Liver (tissue), 9 donors: ENCODE measurements around the gene SPTBN2. TPM values are rescaled to one million over a fixed set of nuclear protein-coding genes. Genes with fewer than 3 reads are reported as not detected.

Source experiments
- DNase-seq: peaks from one replicate; pipeline ENCODE4 v3.0.0-alpha.2; 2017; ENCODE audit warnings: low spot score
- H3K27ac ChIP-seq, 2 donors: one replicate each; pipeline ENCODE4 v1.7.0; 2013; ENCODE audit warnings: inconsistent platforms in 2 of 2, low read length in 2 of 2, control low read depth in 1 of 2, low read depth in 1 of 2, mild to moderate bottlenecking in 1 of 2
- H3K27me3 ChIP-seq, 4 donors: one replicate each; pipeline versions ENCODE4 v1.6.1 to v1.7.0; 2013; ENCODE audit warnings: low read length in 3 of 4, inconsistent platforms in 1 of 4, mild to moderate bottlenecking in 1 of 4, moderate library complexity in 1 of 4; ENCODE audit not compliant: control insufficient read depth in 4 of 4, insufficient read depth in 4 of 4
- H3K36me3 ChIP-seq, 4 donors: one replicate each; pipeline versions ENCODE4 v1.6.1 to v1.7.0; 2013; ENCODE audit warnings: low read length in 3 of 4, mild to moderate bottlenecking in 3 of 4, low read depth in 1 of 4, moderate library complexity in 1 of 4; ENCODE audit not compliant: control insufficient read depth in 4 of 4, insufficient read depth in 3 of 4
- H3K4me1 ChIP-seq, 4 donors: one replicate each; pipeline versions ENCODE4 v1.6.1 to v1.7.0; 2013; ENCODE audit warnings: low read length in 3 of 4, mild to moderate bottlenecking in 3 of 4, moderate library complexity in 1 of 4; ENCODE audit not compliant: control insufficient read depth in 4 of 4, insufficient read depth in 4 of 4
- H3K4me3 ChIP-seq, 3 donors: one replicate each; pipeline versions ENCODE4 v1.6.1 to v1.7.0; 2013; ENCODE audit warnings: low read length in 3 of 3, control low read depth in 1 of 3, low read depth in 1 of 3, mild to moderate bottlenecking in 1 of 3
- H3K9ac ChIP-seq, 2 donors: one replicate each; pipeline ENCODE4 v1.7.0; 2013; ENCODE audit warnings: low read length in 2 of 2, mild to moderate bottlenecking in 2 of 2, moderate library complexity in 2 of 2, control low read depth in 1 of 2, low read depth in 1 of 2
- H3K9me3 ChIP-seq, 4 donors: one replicate each; pipeline versions ENCODE4 v1.6.1 to v1.7.0; 2013; ENCODE audit warnings: low read length in 3 of 4; ENCODE audit not compliant: control insufficient read depth in 4 of 4
- EGR1 ChIP-seq, 2 donors: IDR thresholded peaks; 2 replicates each; pipeline ENCODE4 v1.6.1; 2016 to 2018; ENCODE audit warnings: antibody characterized with exemption in 2 of 2, low read depth in 2 of 2
- FOXA2 ChIP-seq: IDR thresholded peaks from 2 replicates; pipeline ENCODE4 v1.6.1; 2016; ENCODE audit warnings: antibody characterized with exemption
- HNF4A ChIP-seq, 2 donors: conservative IDR thresholded peaks; 2 replicates each; pipeline ENCODE4 v1.6.1; 2016; ENCODE audit warnings: antibody characterized with exemption in 2 of 2, mild to moderate bottlenecking in 2 of 2
- HNF4G ChIP-seq: IDR thresholded peaks from 2 replicates; pipeline ENCODE4 v1.6.1; 2016; ENCODE audit warnings: antibody characterized with exemption
- SP1 ChIP-seq: IDR thresholded peaks from 2 replicates; pipeline ENCODE4 v1.6.1; 2018; ENCODE audit warnings: antibody characterized with exemption, mild to moderate bottlenecking
- TAF1 ChIP-seq: conservative IDR thresholded peaks from 2 replicates; pipeline ENCODE4 v1.6.1; 2016; ENCODE audit warnings: antibody characterized with exemption, mild to moderate bottlenecking
- YY1 ChIP-seq: IDR thresholded peaks from 2 replicates; pipeline ENCODE4 v1.6.1; 2016; ENCODE audit warnings: antibody characterized with exemption, mild to moderate bottlenecking
- whole genome bisulfite sequencing: extraction: QIAGEN DNeasy Blood & Tissue Kit; methylation state at CpG from one replicate; pipeline ENCODE4 v1.1.7; 2013; 5-methylcytosine and 5-hydroxymethylcytosine counted together
- polyA plus RNA-seq, 2 donors: library from polyadenylated mRNA; stranded (reverse) in 1 of 2; unstranded in 1 of 2; fragments of 200-250 nt in 1 of 2; fragments of >200 nt in 1 of 2; fragmentation: Nextera tagmentation in 1 of 2; extraction: Ambion mirVana in 1 of 2; gene quantifications; one replicate each; pipeline versions ENCODE4 v1.2.1 to v1.2.3, GENCODE V29; 2013 to 2015
- total RNA-seq, 2 donors: library from RNA; depleted of rRNA; stranded (reverse); fragments of >200 nt; gene quantifications; one replicate each; pipeline ENCODE4 v1.2.3, GENCODE V29; 2014
- TF ChIP-seq, protein P1 (sequence below): IDR thresholded peaks from 2 replicates; pipeline ENCODE4 v1.6.1; 2016; ENCODE audit warnings: antibody characterized with exemption
- TF ChIP-seq, protein P2 (sequence below): fragments of 150-350 bp; IDR thresholded peaks from 2 replicates; pipeline ENCODE4 v1.5.1; 2017; ENCODE audit warnings: improper control_type of control experiment, low read depth, low read length; ENCODE audit not compliant: missing input control
- TF ChIP-seq, protein P3 (sequence below): IDR thresholded peaks from 2 replicates; pipeline ENCODE4 v1.6.1; 2016; ENCODE audit warnings: antibody characterized with exemption
- TF ChIP-seq, protein P4 (sequence below): IDR thresholded peaks from 2 replicates; pipeline ENCODE4 v1.6.1; 2016; ENCODE audit warnings: antibody characterized with exemption, mild to moderate bottlenecking
- TF ChIP-seq, protein P5 (sequence below): IDR thresholded peaks from 2 replicates; pipeline ENCODE4 v1.6.1; 2016; ENCODE audit warnings: antibody characterized with exemption
- donor health status: healthy.
- donor health status: healthy.
- donor health status: healthy.
- donor health status: healthy.
- donor health status: healthy.

The SPTBN2 gene
- total and polyA plus RNA-seq, 4 donors, result 9.6 to 103 (median 22.6) TPM

DNA sequence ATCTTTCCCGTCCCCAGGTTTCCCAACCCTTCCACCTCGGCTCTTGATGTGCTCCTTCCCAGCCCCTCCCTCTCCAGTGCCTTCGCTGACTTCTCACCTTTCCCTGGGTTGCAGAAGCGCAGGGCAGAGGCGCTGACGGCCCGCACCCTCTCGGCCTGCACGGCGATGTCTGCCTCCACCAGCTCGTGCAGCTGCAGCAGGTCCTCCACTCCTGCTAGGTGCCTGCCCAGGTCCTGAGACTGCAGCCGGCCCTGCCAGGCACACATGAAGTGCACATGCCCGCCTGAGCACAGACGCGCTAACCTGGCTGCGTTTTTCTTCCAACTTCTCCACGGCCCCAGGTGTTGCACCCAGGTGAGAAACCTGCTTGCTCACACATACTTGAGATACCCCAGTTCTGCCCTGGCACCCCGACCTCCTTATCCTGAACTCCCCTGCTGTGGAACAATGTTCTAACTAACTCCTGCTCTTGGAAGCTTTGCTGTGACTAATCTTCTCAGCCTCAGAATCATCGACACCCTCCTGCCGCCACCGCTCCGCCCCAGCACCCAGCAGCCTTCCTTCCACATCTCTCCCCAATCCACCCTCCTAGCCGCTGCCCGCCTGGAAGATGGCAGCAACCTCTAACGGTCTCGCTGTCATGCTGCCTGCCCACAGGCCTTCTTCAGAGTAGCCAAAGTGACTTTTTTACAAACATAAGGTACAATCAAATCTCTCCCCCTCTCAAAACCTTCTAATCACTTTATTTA, 23.3 kb downstream of the SPTBN2 start:
- H3K36me3 ChIP-seq, result peaks cover 12 to 50% (median 20%) of the 10 kb centered on the region in 4 donors
- WGBS, result 94% methylated on average over 26 of the region's 26 CpGs
- no peak for DNase-seq
- H3K27me3 ChIP-seq, result no peaks in the 10 kb centered on the region
- no peak overlapping the region for H3K27ac ChIP-seq
- no peaks in the 10 kb centered on the region for H3K9me3 ChIP-seq
- TF ChIP-seq SP1, result no peak
- TF ChIP-seq, protein P1, sequence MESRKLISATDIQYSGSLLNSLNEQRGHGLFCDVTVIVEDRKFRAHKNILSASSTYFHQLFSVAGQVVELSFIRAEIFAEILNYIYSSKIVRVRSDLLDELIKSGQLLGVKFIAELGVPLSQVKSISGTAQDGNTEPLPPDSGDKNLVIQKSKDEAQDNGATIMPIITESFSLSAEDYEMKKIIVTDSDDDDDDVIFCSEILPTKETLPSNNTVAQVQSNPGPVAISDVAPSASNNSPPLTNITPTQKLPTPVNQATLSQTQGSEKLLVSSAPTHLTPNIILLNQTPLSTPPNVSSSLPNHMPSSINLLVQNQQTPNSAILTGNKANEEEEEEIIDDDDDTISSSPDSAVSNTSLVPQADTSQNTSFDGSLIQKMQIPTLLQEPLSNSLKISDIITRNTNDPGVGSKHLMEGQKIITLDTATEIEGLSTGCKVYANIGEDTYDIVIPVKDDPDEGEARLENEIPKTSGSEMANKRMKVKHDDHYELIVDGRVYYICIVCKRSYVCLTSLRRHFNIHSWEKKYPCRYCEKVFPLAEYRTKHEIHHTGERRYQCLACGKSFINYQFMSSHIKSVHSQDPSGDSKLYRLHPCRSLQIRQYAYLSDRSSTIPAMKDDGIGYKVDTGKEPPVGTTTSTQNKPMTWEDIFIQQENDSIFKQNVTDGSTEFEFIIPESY, result no peak
- no peak for TF ChIP-seq TAF1
- no peak for TF ChIP-seq EGR1 (IDR thresholded peaks at IDR 0.05; ENCODE audit: low read depth in 2 of 2)
- no peak for TF ChIP-seq YY1
- no peak overlapping the region for H3K4me3 ChIP-seq
- H3K4me1 ChIP-seq, result peaks cover 0 to 18% (median 12%) of the 10 kb centered on the region in 4 donors
- H3K9ac ChIP-seq, result no peak overlapping the region

DNA sequence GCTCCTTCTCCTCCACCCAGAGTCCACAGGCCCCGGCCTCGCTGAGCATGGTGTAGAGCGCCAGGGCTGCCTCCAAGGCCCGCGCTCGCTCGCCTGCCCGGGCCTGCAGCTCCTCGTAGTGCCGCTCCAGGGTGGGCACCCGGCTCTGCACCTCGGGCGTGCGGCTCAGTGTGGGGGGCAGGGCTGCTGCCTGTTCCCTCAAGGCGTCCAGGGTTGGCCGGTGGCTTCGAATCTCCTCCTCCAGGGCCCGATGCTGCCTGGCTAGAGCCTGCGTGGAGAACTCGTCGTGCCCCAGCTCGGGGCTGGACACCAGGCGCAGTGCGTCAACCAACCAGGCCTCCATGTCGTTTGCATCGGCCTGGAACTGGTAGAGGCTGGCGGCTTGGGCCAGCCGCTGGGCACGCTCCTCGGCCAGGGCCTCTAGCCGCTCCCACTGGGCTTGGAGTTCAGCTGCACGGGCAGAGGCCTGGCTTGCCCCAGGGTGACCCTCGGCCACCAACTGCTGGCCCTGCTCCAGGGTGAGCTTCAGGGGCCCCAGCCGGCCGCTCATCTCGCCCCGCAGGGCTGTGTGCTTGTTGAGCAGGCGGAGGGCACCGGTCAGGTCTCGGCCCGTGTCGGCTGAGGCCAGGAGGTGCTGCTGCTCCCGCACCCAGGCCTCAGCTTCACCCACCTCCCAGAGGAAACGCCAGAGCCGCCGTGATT, 24.2 kb downstream of the SPTBN2 start:
- Histone ChIP-seq H3K27me3 (no peaks in the 10 kb centered on the region), H3K4me3 (no peak overlapping the region), H3K36me3 (peaks cover 12 to 47% (median 22%) of the 10 kb centered on the region in 4 donors), H3K27ac (no peak overlapping the region), H3K4me1 (peaks cover 0 to 24% (median 15%) of the 10 kb centered on the region in 4 donors), H3K9ac (no peak overlapping the region), H3K9me3 (no peaks in the 10 kb centered on the region)
- TF ChIP-seq HNF4G (no peak), FOXA2 (no peak), YY1 (no peak), HNF4A (conservative IDR thresholded peaks at IDR 0.05) (no peak), EGR1 (IDR thresholded peaks at IDR 0.05; ENCODE audit: low read depth in 2 of 2) (no peak), TAF1 (no peak)
- TF ChIP-seq, protein P2, sequence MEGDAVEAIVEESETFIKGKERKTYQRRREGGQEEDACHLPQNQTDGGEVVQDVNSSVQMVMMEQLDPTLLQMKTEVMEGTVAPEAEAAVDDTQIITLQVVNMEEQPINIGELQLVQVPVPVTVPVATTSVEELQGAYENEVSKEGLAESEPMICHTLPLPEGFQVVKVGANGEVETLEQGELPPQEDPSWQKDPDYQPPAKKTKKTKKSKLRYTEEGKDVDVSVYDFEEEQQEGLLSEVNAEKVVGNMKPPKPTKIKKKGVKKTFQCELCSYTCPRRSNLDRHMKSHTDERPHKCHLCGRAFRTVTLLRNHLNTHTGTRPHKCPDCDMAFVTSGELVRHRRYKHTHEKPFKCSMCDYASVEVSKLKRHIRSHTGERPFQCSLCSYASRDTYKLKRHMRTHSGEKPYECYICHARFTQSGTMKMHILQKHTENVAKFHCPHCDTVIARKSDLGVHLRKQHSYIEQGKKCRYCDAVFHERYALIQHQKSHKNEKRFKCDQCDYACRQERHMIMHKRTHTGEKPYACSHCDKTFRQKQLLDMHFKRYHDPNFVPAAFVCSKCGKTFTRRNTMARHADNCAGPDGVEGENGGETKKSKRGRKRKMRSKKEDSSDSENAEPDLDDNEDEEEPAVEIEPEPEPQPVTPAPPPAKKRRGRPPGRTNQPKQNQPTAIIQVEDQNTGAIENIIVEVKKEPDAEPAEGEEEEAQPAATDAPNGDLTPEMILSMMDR, result no peak
- TF ChIP-seq, protein P1, result no peak
- TF ChIP-seq, protein P3, sequence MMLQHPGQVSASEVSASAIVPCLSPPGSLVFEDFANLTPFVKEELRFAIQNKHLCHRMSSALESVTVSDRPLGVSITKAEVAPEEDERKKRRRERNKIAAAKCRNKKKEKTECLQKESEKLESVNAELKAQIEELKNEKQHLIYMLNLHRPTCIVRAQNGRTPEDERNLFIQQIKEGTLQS, result no peak
- TF ChIP-seq, protein P4, sequence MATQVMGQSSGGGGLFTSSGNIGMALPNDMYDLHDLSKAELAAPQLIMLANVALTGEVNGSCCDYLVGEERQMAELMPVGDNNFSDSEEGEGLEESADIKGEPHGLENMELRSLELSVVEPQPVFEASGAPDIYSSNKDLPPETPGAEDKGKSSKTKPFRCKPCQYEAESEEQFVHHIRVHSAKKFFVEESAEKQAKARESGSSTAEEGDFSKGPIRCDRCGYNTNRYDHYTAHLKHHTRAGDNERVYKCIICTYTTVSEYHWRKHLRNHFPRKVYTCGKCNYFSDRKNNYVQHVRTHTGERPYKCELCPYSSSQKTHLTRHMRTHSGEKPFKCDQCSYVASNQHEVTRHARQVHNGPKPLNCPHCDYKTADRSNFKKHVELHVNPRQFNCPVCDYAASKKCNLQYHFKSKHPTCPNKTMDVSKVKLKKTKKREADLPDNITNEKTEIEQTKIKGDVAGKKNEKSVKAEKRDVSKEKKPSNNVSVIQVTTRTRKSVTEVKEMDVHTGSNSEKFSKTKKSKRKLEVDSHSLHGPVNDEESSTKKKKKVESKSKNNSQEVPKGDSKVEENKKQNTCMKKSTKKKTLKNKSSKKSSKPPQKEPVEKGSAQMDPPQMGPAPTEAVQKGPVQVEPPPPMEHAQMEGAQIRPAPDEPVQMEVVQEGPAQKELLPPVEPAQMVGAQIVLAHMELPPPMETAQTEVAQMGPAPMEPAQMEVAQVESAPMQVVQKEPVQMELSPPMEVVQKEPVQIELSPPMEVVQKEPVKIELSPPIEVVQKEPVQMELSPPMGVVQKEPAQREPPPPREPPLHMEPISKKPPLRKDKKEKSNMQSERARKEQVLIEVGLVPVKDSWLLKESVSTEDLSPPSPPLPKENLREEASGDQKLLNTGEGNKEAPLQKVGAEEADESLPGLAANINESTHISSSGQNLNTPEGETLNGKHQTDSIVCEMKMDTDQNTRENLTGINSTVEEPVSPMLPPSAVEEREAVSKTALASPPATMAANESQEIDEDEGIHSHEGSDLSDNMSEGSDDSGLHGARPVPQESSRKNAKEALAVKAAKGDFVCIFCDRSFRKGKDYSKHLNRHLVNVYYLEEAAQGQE, result no peak
- TF ChIP-seq, protein P5, sequence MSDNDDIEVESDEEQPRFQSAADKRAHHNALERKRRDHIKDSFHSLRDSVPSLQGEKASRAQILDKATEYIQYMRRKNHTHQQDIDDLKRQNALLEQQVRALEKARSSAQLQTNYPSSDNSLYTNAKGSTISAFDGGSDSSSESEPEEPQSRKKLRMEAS, result no peak
- DNase-seq, result no peak
- 91% methylated on average over 46 of the region's 46 CpGs for WGBS
